ENCODE measurements around the gene HOPX.
A peak's percentile ranks its signal among the peaks of the same experiment; 100 is the strongest.
"Not testable (repeated sequence)": the region's sequence is repeated elsewhere in the genome, so short reads cannot be mapped to it uniquely, and the experiment has no call there.

Gene HOPX

GRCh38 chr4:56680266-56680665, 830 bp downstream of the HOPX start:
- no peak for ATAC-seq (replicated peaks)
- peaks cover 5 to 24% of the 10 kb centered on the region in 2 donors for H3K27me3 Mint-ChIP-seq
- H3K4me3 Mint-ChIP-seq = no peak overlapping the region
- no peak for DNase-seq
- H3K36me3 Mint-ChIP-seq = no peaks in the 10 kb centered on the region
- H3K9me3 Mint-ChIP-seq = no peaks in the 10 kb centered on the region
- H3K27ac Mint-ChIP-seq = peak overlapping the region; percentile 51
- peaks cover 15 to 22% of the 10 kb centered on the region in 2 donors for H3K4me1 Mint-ChIP-seq

- Mint-ChIP-seq H3K4me1 (peaks cover 15% of the 10 kb centered on the region in 2 donors), H3K4me3 (no peak overlapping the region), H3K27me3 (peaks cover 0 to 10% of the 10 kb centered on the region in 2 donors), H3K27ac (no peak overlapping the region), H3K9me3 (no peaks in the 10 kb centered on the region), H3K36me3 (no peaks in the 10 kb centered on the region)
- no peak for DNase-seq
- ATAC-seq (replicated peaks) = no peak
Measured at GRCh38 chr4:56677711-56678110, 3.4 kb downstream of the HOPX start.

GRCh38 chr4:56674984-56675383, 6.1 kb downstream of the HOPX start:
- ATAC-seq (replicated peaks) (no peak), DNase-seq (no peak)
- Mint-ChIP-seq H3K27me3 (no peaks in the 10 kb centered on the region), H3K4me1 (no peaks in the 10 kb centered on the region), H3K9me3 (no peaks in the 10 kb centered on the region), H3K4me3 (no peak overlapping the region), H3K27ac (no peak overlapping the region), H3K36me3 (no peaks in the 10 kb centered on the region)

DNA sequence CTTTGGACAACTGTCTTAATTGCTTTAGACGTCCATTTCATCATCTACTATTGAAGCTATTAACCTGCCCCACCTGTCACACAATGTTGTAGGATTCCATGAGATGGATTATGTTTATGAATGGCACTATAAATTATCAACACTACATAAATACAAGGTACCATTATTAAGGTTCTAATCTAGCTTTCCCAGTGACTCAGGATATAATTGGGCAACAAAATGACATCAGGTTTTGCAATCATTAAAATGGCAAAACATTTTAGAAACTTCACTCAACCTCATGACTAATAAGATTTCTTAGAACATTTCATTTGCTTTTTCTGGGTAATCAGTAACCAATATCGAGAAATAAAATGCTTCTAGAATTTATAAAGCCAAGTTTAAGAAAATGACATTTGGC, 9.2 kb downstream of the HOPX start:
- no peaks in the 10 kb centered on the region for H3K27me3 Mint-ChIP-seq
- H3K36me3 Mint-ChIP-seq = peaks cover 0 to 3% of the 10 kb centered on the region in 2 donors
- no peaks in the 10 kb centered on the region for H3K4me1 Mint-ChIP-seq
- no peak for DNase-seq
- no peak overlapping the region for H3K27ac Mint-ChIP-seq
- H3K4me3 Mint-ChIP-seq = no peak overlapping the region
- ATAC-seq (replicated peaks) = no peak
- H3K9me3 Mint-ChIP-seq = peaks cover 2 to 4% of the 10 kb centered on the region in 2 donors

- DNase-seq (no peak), ATAC-seq (replicated peaks) (no peak)
- H3K27me3 Mint-ChIP-seq = no peaks in the 10 kb centered on the region
- no peaks in the 10 kb centered on the region for H3K4me1 Mint-ChIP-seq
- no peak overlapping the region for H3K4me3 Mint-ChIP-seq
- H3K36me3 Mint-ChIP-seq = peaks cover 0 to 3% of the 10 kb centered on the region in 2 donors
- H3K9me3 Mint-ChIP-seq = peaks cover 2 to 4% of the 10 kb centered on the region in 2 donors
- no peak overlapping the region for H3K27ac Mint-ChIP-seq
Measured at GRCh38 chr4:56671373-56671772, 9.7 kb downstream of the HOPX start.

DNA sequence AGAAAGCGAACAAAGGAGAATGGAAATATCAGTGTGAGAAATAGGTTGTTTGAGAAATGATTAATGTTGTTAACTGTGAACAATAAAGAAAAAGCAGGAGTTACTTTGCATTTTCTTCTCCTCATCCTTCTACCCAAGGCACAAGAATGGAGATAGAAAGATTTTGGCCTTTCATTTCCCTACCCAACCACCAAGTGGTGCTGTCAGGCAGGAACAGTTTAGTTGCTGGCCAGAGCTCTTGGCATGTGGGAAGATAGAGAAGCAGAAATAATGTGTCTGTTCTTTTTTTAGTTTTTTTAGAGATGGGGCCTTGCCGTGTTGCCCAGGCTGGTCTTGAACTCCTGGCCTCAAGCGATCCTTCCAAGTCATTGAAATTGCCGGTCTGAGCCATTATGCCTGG, 12.8 kb downstream of the HOPX start:
- no peaks in the 10 kb centered on the region for H3K4me1 Mint-ChIP-seq
- ATAC-seq (replicated peaks) (no peak), DNase-seq (no peak)
- peaks cover 2 to 4% of the 10 kb centered on the region in 2 donors for H3K9me3 Mint-ChIP-seq
- H3K36me3 Mint-ChIP-seq = peaks cover 0 to 3% of the 10 kb centered on the region in 2 donors
- H3K27me3 Mint-ChIP-seq = peaks cover 4 to 18% of the 10 kb centered on the region in 2 donors
- no peak overlapping the region for H3K4me3 Mint-ChIP-seq
- H3K27ac Mint-ChIP-seq = no peak overlapping the region

DNA sequence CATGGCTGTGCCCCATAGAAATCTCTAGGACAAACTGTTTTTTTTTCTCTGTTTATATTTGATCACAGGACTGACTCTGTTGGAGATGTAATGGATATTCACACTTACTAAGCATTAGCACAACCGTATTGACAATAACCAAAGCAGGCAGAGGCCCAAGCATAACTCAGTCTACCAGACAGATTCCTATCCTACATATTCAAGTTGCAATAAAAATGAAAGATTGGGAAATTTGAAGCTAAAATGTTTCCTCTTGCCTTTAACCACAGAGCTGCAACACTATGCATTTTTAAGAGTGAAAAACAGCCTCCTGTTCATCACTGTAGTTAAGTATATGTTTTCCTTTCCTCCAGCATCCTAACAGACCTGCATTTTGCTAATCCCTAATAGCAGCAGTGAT, 13.7 kb downstream of the HOPX start:
- not testable (repeated sequence) for DNase-seq; H3K36me3 Mint-ChIP-seq; H3K4me3 Mint-ChIP-seq; H3K9me3 Mint-ChIP-seq; ATAC-seq (replicated peaks); H3K4me1 Mint-ChIP-seq; H3K27ac Mint-ChIP-seq
- peaks cover 4 to 18% of the 10 kb centered on the region in 2 donors for H3K27me3 Mint-ChIP-seq

DNA sequence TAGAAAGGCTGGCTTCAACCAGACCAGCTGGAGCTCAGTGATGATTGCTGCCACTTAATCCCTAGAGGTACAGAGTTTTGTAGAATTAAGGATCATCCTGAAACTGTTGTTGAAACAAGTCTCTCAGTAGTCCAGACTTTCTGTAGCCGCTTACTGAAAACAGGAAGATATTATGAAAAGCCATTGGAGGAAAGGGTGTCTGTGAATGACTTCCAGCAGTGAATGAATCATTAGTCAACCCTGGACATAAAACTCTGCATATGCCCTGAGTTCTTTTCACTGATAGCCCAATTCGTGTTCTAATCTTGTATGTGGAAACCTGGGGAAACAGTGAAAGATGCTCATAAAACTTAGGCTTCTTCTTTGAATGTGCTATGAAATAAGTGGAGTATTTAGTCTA, 14.8 kb downstream of the HOPX start:
- no peak for ATAC-seq (replicated peaks)
- no peak for DNase-seq
- no peak overlapping the region for H3K4me3 Mint-ChIP-seq
- H3K36me3 Mint-ChIP-seq = peaks cover 0 to 3% of the 10 kb centered on the region in 2 donors
- H3K9me3 Mint-ChIP-seq = peaks cover 2 to 4% of the 10 kb centered on the region in 2 donors
- peaks cover 11 to 18% of the 10 kb centered on the region in 2 donors for H3K27me3 Mint-ChIP-seq
- no peaks in the 10 kb centered on the region for H3K4me1 Mint-ChIP-seq
- no peak overlapping the region for H3K27ac Mint-ChIP-seq

DNA sequence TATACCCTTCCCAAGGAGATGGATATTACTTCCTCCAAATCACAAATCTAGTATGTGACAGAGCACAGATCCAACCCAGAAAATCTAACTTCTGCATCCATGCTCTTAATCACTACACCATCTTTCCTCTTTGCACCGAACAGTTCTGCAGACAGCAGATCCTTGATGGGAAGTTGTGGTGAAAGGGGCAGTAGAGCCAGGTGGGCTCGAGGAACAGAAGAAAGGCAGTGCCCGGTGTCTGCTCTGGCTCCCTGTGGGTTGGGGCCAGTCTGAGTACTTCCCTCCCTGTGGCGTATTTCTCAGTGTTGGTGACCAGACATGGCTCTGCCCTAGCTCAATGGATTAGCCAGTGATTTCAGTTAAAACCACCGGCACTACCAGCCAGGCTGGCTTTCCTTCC, 15.3 kb downstream of the HOPX start:
- Mint-ChIP-seq H3K36me3 (peaks cover 0 to 3% of the 10 kb centered on the region in 2 donors), H3K4me3 (no peak overlapping the region), H3K27me3 (peaks cover 11 to 21% of the 10 kb centered on the region in 2 donors), H3K9me3 (peaks cover 2 to 4% of the 10 kb centered on the region in 2 donors), H3K4me1 (no peaks in the 10 kb centered on the region), H3K27ac (no peak overlapping the region)
- DNase-seq (no peak), ATAC-seq (replicated peaks) (no peak)

- ATAC-seq (replicated peaks) = no peak
- Mint-ChIP-seq H3K27ac (no peak overlapping the region), H3K4me1 (peaks cover 0 to 5% of the 10 kb centered on the region in 2 donors), H3K27me3 (peaks cover 19 to 28% of the 10 kb centered on the region in 2 donors), H3K4me3 (no peak overlapping the region), H3K9me3 (no peaks in the 10 kb centered on the region), H3K36me3 (peaks cover 0 to under 1% of the 10 kb centered on the region in 2 donors)
- DNase-seq = no peak
Measured at GRCh38 chr4:56662782-56663468, 18.2 kb downstream of the HOPX start.

- no peak for DNase-seq
- no peaks in the 10 kb centered on the region for H3K9me3 Mint-ChIP-seq
- ATAC-seq (replicated peaks) = no peak
- H3K36me3 Mint-ChIP-seq = no peaks in the 10 kb centered on the region
- no peak overlapping the region for H3K27ac Mint-ChIP-seq
- peaks cover 24 to 32% of the 10 kb centered on the region in 2 donors for H3K27me3 Mint-ChIP-seq
- peaks cover 20 to 21% of the 10 kb centered on the region in 2 donors for H3K4me1 Mint-ChIP-seq
- no peak overlapping the region for H3K4me3 Mint-ChIP-seq
Measured at GRCh38 chr4:56659946-56660345, 21.1 kb downstream of the HOPX start.

GRCh38 chr4:56658528-56658927, 22.6 kb downstream of the HOPX start:
- no peak overlapping the region for H3K27ac Mint-ChIP-seq
- H3K36me3 Mint-ChIP-seq = no peaks in the 10 kb centered on the region
- ATAC-seq (replicated peaks) (no peak), DNase-seq (no peak)
- peaks cover 24 to 30% of the 10 kb centered on the region in 2 donors for H3K27me3 Mint-ChIP-seq
- no peaks in the 10 kb centered on the region for H3K9me3 Mint-ChIP-seq
- H3K4me3 Mint-ChIP-seq = no peak overlapping the region
- H3K4me1 Mint-ChIP-seq = peaks cover 27 to 33% of the 10 kb centered on the region in 2 donors

DNA sequence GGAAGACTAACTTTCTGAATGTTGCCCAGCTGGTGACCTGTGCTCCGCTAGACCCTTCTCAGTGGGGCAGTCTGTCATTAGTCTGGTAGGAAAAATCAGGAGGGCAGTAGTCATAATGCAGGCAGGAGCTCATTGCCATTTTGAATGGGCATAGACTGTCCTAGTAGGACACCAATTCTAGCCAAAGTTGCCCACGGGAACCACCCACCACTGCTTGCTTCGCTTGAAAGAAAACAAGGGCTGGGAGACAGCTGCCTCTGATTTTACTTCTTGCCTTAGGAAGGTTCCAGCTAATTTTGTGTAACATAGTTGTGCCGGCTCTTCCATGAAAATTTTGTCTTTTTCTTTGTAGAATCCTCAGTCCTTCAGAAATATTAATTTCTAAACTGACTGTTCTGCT, 23.3 kb downstream of the HOPX start:
- Mint-ChIP-seq H3K9me3 (no peaks in the 10 kb centered on the region), H3K27me3 (peaks cover 24 to 28% of the 10 kb centered on the region in 2 donors), H3K36me3 (no peaks in the 10 kb centered on the region), H3K4me1 (peaks cover 30 to 38% of the 10 kb centered on the region in 2 donors), H3K27ac (no peak overlapping the region), H3K4me3 (no peak overlapping the region)
- ATAC-seq (replicated peaks) (no peak), DNase-seq (no peak)

DNA sequence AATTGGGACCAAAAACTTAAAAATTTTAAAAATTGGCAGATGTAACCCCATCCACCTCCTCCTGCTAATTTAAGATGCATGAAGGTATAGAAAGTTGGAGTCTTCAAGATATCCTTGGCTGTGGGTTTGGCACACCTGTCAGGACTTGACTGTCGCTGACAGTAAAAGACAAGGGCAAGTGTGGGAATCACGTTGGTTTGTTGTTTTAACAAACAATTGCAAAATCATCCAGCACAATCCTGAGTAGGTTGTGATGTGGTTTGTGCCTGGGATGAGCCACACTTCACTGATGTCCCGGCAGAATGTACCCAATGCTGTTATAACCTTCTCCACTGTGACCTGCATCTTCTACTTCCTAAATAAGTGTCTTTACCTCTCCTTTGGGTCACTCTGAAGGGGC, 24.0 kb downstream of the HOPX start:
- no peaks in the 10 kb centered on the region for H3K36me3 Mint-ChIP-seq
- peaks cover 32 to 38% of the 10 kb centered on the region in 2 donors for H3K4me1 Mint-ChIP-seq
- no peak overlapping the region for H3K4me3 Mint-ChIP-seq
- peaks cover 24 to 28% of the 10 kb centered on the region in 2 donors for H3K27me3 Mint-ChIP-seq
- no peak overlapping the region for H3K27ac Mint-ChIP-seq
- DNase-seq (no peak), ATAC-seq (replicated peaks) (no peak)
- H3K9me3 Mint-ChIP-seq = no peaks in the 10 kb centered on the region

DNA sequence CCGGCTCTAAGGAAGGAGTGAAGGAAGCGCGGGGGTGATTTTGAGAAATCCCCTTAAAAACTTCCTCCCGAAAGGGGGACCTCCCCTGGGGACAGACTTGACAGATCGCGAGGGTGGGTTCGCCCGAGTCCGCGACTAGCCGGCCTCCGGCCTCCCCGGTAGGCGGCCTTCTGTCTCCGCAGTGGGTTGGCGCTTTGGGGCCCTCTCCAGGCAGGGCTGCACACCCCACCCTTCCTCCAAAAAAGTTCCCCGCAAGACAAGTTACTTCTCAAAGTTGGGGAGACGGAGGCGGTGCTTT, 24.8 kb downstream of the HOPX start:
- Mint-ChIP-seq H3K4me3 (peak overlapping the region; percentile 83 to 94), H3K4me1 (peaks cover 36 to 41% of the 10 kb centered on the region in 2 donors)

More for the DNA sequence above, 24.8 kb downstream of the HOPX start:
- no peaks in the 10 kb centered on the region for H3K36me3 Mint-ChIP-seq
- peaks cover 16 to 28% of the 10 kb centered on the region in 2 donors for H3K27me3 Mint-ChIP-seq
- no peaks in the 10 kb centered on the region for H3K9me3 Mint-ChIP-seq
- H3K27ac Mint-ChIP-seq = no peak overlapping the region
- ATAC-seq (replicated peaks) (peak; percentile 67 to 72), DNase-seq (peak; percentile 26)
